ENCODE results near the gene CARM1. TPM values are rescaled to one million over a fixed set of nuclear protein-coding genes. Genes with fewer than 3 reads are reported as not detected.

Gene CARM1
- total RNA-seq, 1 donor from 2014 or later = 66.7 TPM

GRCh38 chr19:10919352-10920287, 48.3 kb downstream of the CARM1 start:
- Mint-ChIP-seq H3K27me3 (ENCODE audit: unreplicated experiment) (no peaks in the 10 kb centered on the region), H3K4me3 (ENCODE audit: unreplicated experiment) (no peak overlapping the region), H3K36me3 (ENCODE audit: unreplicated experiment) (peaks cover 17% of the 10 kb centered on the region), H3K9me3 (ENCODE audit: unreplicated experiment) (no peaks in the 10 kb centered on the region), H3K4me1 (ENCODE audit: unreplicated experiment) (peaks cover 14% of the 10 kb centered on the region), H3K27ac (ENCODE audit: unreplicated experiment) (no peak overlapping the region)
- no peak for DNase-seq (ENCODE audit: extremely low spot score, unreplicated experiment)
- TF ChIP-seq CTCF (IDR thresholded peaks at IDR 0.05) = no peak

GRCh38 chr19:10920288-10920655, 48.9 kb downstream of the CARM1 start:
- H3K27me3 Mint-ChIP-seq (ENCODE audit: unreplicated experiment) = no peaks in the 10 kb centered on the region
- H3K27ac Mint-ChIP-seq (ENCODE audit: unreplicated experiment) = no peak overlapping the region
- no peaks in the 10 kb centered on the region for H3K9me3 Mint-ChIP-seq (ENCODE audit: unreplicated experiment)
- no peak for TF ChIP-seq CTCF (IDR thresholded peaks at IDR 0.05)
- no peak for DNase-seq (ENCODE audit: extremely low spot score, unreplicated experiment)
- peaks cover 8% of the 10 kb centered on the region for H3K4me1 Mint-ChIP-seq (ENCODE audit: unreplicated experiment)
- peaks cover 19% of the 10 kb centered on the region for H3K36me3 Mint-ChIP-seq (ENCODE audit: unreplicated experiment)
- H3K4me3 Mint-ChIP-seq (ENCODE audit: unreplicated experiment) = no peak overlapping the region

GRCh38 chr19:10920781-10921180, 49.4 kb downstream of the CARM1 start:
- Mint-ChIP-seq H3K36me3 (ENCODE audit: unreplicated experiment) (peaks cover 21% of the 10 kb centered on the region), H3K9me3 (ENCODE audit: unreplicated experiment) (no peaks in the 10 kb centered on the region), H3K4me1 (ENCODE audit: unreplicated experiment) (peaks cover 3% of the 10 kb centered on the region), H3K27me3 (ENCODE audit: unreplicated experiment) (no peaks in the 10 kb centered on the region), H3K27ac (ENCODE audit: unreplicated experiment) (no peak overlapping the region), H3K4me3 (ENCODE audit: unreplicated experiment) (no peak overlapping the region)
- no peak for TF ChIP-seq CTCF (IDR thresholded peaks at IDR 0.05)
- DNase-seq (ENCODE audit: extremely low spot score, unreplicated experiment) = no peak

GRCh38 chr19:10921199-10921909, 50.0 kb downstream of the CARM1 start:
- no peak for DNase-seq (ENCODE audit: extremely low spot score, unreplicated experiment)
- no peak for TF ChIP-seq CTCF (IDR thresholded peaks at IDR 0.05)
- Mint-ChIP-seq H3K9me3 (ENCODE audit: unreplicated experiment) (no peaks in the 10 kb centered on the region), H3K4me3 (ENCODE audit: unreplicated experiment) (no peak overlapping the region), H3K27ac (ENCODE audit: unreplicated experiment) (no peak overlapping the region), H3K27me3 (ENCODE audit: unreplicated experiment) (no peaks in the 10 kb centered on the region), H3K4me1 (ENCODE audit: unreplicated experiment) (no peaks in the 10 kb centered on the region), H3K36me3 (ENCODE audit: unreplicated experiment) (peaks cover 21% of the 10 kb centered on the region)

Data from osteocyte (in vitro differentiated cells).